ENCODE data around the gene PDX1. TPM values are rescaled to one million over a fixed set of nuclear protein-coding genes. Genes with fewer than 3 reads are reported as not detected.

PDX1 gene
- polyA plus RNA-seq, 1 of the 3 experiments (the other 2 are of a cell fraction): not detected

GRCh38 chr13:27904719-27905118 lies 15.1 kb upstream of the PDX1 start:
- H3K9me3 ChIP-seq: no peaks in the 10 kb centered on the region
- no peak for TF ChIP-seq RCOR1 (IDR thresholded peaks at IDR 0.05; ENCODE audit: low read length)
- TF ChIP-seq FOXJ3 (CRISPR knock-in tag; IDR thresholded peaks at IDR 0.05): no peak
- no peak for TF ChIP-seq RFX5 (IDR thresholded peaks at IDR 0.05; ENCODE audit: low read length)
- TF ChIP-seq SIN3A (IDR thresholded peaks at IDR 0.05; ENCODE audit: borderline replicate concordance, low read depth, low read length): no peak
- no peak for TF ChIP-seq FOSL2 (IDR thresholded peaks at IDR 0.05; ENCODE audit: borderline replicate concordance, low read depth)
- TF ChIP-seq EZH2phosphoT487 (IDR thresholded peaks at IDR 0.05; ENCODE audit: borderline replicate concordance, low read depth): no peak
- TF ChIP-seq EP300 (IDR thresholded peaks at IDR 0.05; ENCODE audit: borderline replicate concordance in 1 of 2, low read depth in 1 of 2, low read length in 1 of 2): no peak
- TF ChIP-seq NRF1 (IDR thresholded peaks at IDR 0.05; ENCODE audit: low read depth, low read length): no peak
- no peak for TF ChIP-seq REST (IDR thresholded peaks at IDR 0.05; ENCODE audit: low read depth, low read length)
- no peak for TF ChIP-seq USF2 (IDR thresholded peaks at IDR 0.05; ENCODE audit: borderline replicate concordance, low read depth, low read length)
- TF ChIP-seq TAF1 (IDR thresholded peaks at IDR 0.05; ENCODE audit: borderline replicate concordance, low read depth, low read length): no peak
- no peak for TF ChIP-seq PBX3 (IDR thresholded peaks at IDR 0.05)
- no peak for TF ChIP-seq MXI1 (IDR thresholded peaks at IDR 0.05; ENCODE audit: low read depth, low read length)
- TF ChIP-seq CHD2 (IDR thresholded peaks at IDR 0.05; ENCODE audit: low read length, partially characterized antibody): no peak
- no peak for TF ChIP-seq RAD21 (IDR thresholded peaks at IDR 0.05; ENCODE audit: low read length)
- no peaks in the 10 kb centered on the region for H4K20me1 ChIP-seq (ENCODE audit: insufficient read depth)
- no peak overlapping the region for H3K4me2 ChIP-seq
- no peak for DNase-seq
- H3K4me3 ChIP-seq (ENCODE audit: low read depth in 2 of 2, low read length in 1 of 2): no peak overlapping the region
- ChIA-PET POLR2A (no interaction called here), CTCF (interaction anchor here (0.8 kb wide), 1 partner anchor 11 kb away, joined by 3 read pairs; no protein-coding TSS in a partner anchor)
- H3K4me1 ChIP-seq (ENCODE audit: control insufficient read depth in 1 of 2, insufficient read depth in 2 of 2, low read depth in 1 of 2, low read length in 1 of 2): no peaks in the 10 kb centered on the region
- no peaks in the 10 kb centered on the region for H3K36me3 ChIP-seq (replicated peaks in 1 of 2; ENCODE audit: control insufficient read depth in 1 of 2, insufficient read depth in 2 of 2, low read length in 1 of 2)
- no peak overlapping the region for H2AFZ ChIP-seq (ENCODE audit: low read depth)
- H3K9ac ChIP-seq: no peak overlapping the region
- no peaks in the 10 kb centered on the region for H3K9me2 ChIP-seq
- WGBS (ENCODE audit: low lambda C conversion rate): 11% methylated on average over 3 of the region's 3 CpGs
- H3F3A ChIP-seq (replicated peaks; ENCODE audit: insufficient read depth): no peaks in the 10 kb centered on the region
- no peak overlapping the region for H3K27ac ChIP-seq (ENCODE audit: low read depth in 2 of 2, low read length in 1 of 2)
- no peaks in the 10 kb centered on the region for H3K79me2 ChIP-seq (ENCODE audit: insufficient read depth)
- H3K27me3 ChIP-seq (ENCODE audit: insufficient read depth): peaks cover 39% of the 10 kb centered on the region
